Spleen (tissue), 11 donors: ENCODE results near the gene PCNX1. TPM values are rescaled to one million over a fixed set of nuclear protein-coding genes. Genes with fewer than 3 reads are reported as not detected.

Experiments
- DNase-seq: peaks from one replicate; pipeline ENCODE4 v3.0.0-alpha.2; 2020
- H3K27ac ChIP-seq, 8 donors: fragments of 200-600 bp; sonication (generic) in 7 of 8; 1 replicate in 4 of 8; 2 replicates in 4 of 8; pipeline versions ENCODE4 v1.5.0 to v1.8.0; 2016 to 2021; ENCODE audit warnings: inconsistent platforms in 4 of 8, mild to moderate bottlenecking in 4 of 8, moderate library complexity in 1 of 8
- H3K27me3 ChIP-seq, 7 donors: fragments of 200-600 bp; sonication (generic) in 6 of 7; replicated peaks in 1 of 7; 1 replicate in 4 of 7; 2 replicates in 3 of 7; pipeline versions ENCODE4 v1.5.0 to v1.8.0; 2016 to 2021; ENCODE audit warnings: inconsistent platforms in 3 of 7, mild to moderate bottlenecking in 1 of 7
- H3K36me3 ChIP-seq, 6 donors: fragments of 200-600 bp; sonication (generic) in 5 of 6; 1 replicate in 4 of 6; 2 replicates in 2 of 6; pipeline versions ENCODE4 v1.5.0 to v1.8.0; 2016 to 2021; ENCODE audit warnings: inconsistent platforms in 2 of 6
- H3K4me1 ChIP-seq, 6 donors: fragments of 200-600 bp; sonication (generic) in 5 of 6; 1 replicate in 3 of 6; 2 replicates in 3 of 6; pipeline versions ENCODE4 v1.5.0 to v1.8.0; 2016 to 2021; ENCODE audit warnings: inconsistent platforms in 3 of 6
- H3K4me3 ChIP-seq, 8 donors: fragments of 200-600 bp; sonication (generic) in 7 of 8; 1 replicate in 4 of 8; 2 replicates in 4 of 8; pipeline versions ENCODE4 v1.5.0 to v1.8.0; 2016 to 2021; ENCODE audit warnings: inconsistent platforms in 4 of 8, mild to moderate bottlenecking in 4 of 8, moderate library complexity in 2 of 8
- H3K9me3 ChIP-seq, 8 donors: fragments of 200-600 bp; sonication (generic) in 7 of 8; 1 replicate in 4 of 8; 2 replicates in 4 of 8; pipeline versions ENCODE4 v1.5.0 to v1.8.0; 2016 to 2021; ENCODE audit warnings: inconsistent platforms in 4 of 8
- CTCF ChIP-seq, 11 experiments: fragments of 200-600 bp in 7 of 11; fragments of 450-650 bp in 4 of 11; sonication (generic) in 4 of 11; IDR thresholded peaks in 8 of 11; conservative IDR thresholded peaks in 3 of 11; 1 replicate in 7 of 11; 2 replicates in 4 of 11; pipeline versions ENCODE4 v1.4.0 to v1.8.0; 2016 to 2021; ENCODE audit warnings: antibody characterized with exemption in 11 of 11, inconsistent platforms in 4 of 11, mild to moderate bottlenecking in 1 of 11
- POLR2A ChIP-seq, 3 donors: fragments of 450-650 bp; IDR thresholded peaks; one replicate each; pipeline ENCODE4 v1.5.1; 2017; ENCODE audit warnings: antibody characterized with exemption in 3 of 3, mild to moderate bottlenecking in 1 of 3
- POLR2AphosphoS5 ChIP-seq, 3 donors: sonication (generic); formaldehyde crosslinking; IDR thresholded peaks; one replicate each; pipeline ENCODE4 v1.5.1; 2017; ENCODE audit warnings: antibody characterized with exemption in 3 of 3
- WGBS, 5 donors: extraction: QIAGEN DNeasy Blood & Tissue Kit in 3 of 5; methylation state at CpG; one replicate each; pipeline versions ENCODE4 v1.1.5 to v1.1.7; 2013 to 2018; 5-methylcytosine and 5-hydroxymethylcytosine counted together
- intact Hi-C: fragments of 100-400 bp; cut with DNase I; formaldehyde crosslinking; loops from one replicate; pipeline ENCODE4 v1.15.0; 2023; ENCODE audit warnings: low total_unique reads
- polyA plus RNA-seq, 3 donors: library from polyadenylated mRNA; stranded (reverse); fragments of 200-250 nt; gene quantifications; one replicate each; pipeline ENCODE4 v1.2.1, GENCODE V29; 2013
- total RNA-seq, 7 donors: library from RNA; depleted of rRNA in 3 of 7; stranded (reverse); fragments of >200 nt in 3 of 7; fragmentation: NEBNext Ultra II Directional in 4 of 7; extraction: Animal tissue kit (Norgen Biotek cat#: 25700) in 4 of 7; gene quantifications; one replicate each; pipeline versions ENCODE4 v1.1.0 to v1.2.1, GENCODE V29; 2016 to 2021
- donor health status: healthy with polysubstance abuse.
- donor health status: DM: no; HTN: no; CAD: no; lungs with moderate emphysema.
- donor health status: DM: no; HTN: no; CAD: no.
- donor health status: Bipolar disorder and iron deficiency.
- donor health status: healthy.
- donor health status: DM: no; HTN: no; CAD: no.
- donor health status: DM: yes; HTN: yes; CAD: no.

The PCNX1 gene
- total and polyA plus RNA-seq, 10 donors: 4.0 to 149 (median 100) TPM

DNA sequence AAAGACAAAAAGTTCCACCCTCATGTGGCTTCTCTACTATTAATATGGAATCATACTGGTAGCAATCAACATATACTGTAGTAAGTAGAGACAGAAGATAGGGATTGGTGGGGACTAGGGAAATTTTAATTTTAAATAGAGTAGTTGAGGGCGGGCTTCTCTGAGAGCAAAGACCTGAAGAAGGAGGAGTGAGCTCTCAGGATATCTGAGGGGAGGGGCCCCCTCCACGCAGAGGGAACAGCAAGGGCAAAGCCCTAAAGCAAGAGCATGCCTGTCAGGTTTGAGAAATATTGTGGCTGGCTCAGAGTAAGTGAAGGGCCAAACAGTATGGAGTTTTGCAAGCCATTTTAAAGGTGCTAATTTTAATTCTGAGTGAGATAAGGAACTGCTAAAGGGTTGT, 64.3 kb downstream of the PCNX1 start:
- intact Hi-C loops: loop anchor here (5.0 kb wide), 2 partner anchors 64 to 154 kb away; partner anchors contain the start of gene PCNX1
- H3K4me3 ChIP-seq: no peak overlapping the region
- no peak for DNase-seq
- H3K36me3 ChIP-seq: peaks cover 0 to 73% (median 14%) of the 10 kb centered on the region in 6 donors
- H3K27ac ChIP-seq: peak overlapping the region in 3 of 8 donors; percentile 17 to 59 (median 50)
- H3K4me1 ChIP-seq: peaks cover 0 to 52% (median 14%) of the 10 kb centered on the region in 6 donors
- H3K27me3 ChIP-seq: no peaks in the 10 kb centered on the region
- 44 to 64% (median 61%) methylated on average over 2 of the region's 2 CpGs for WGBS, 5 donors
- H3K9me3 ChIP-seq: no peaks in the 10 kb centered on the region
- TF ChIP-seq CTCF (IDR thresholded peaks at IDR 0.05 in 8 of 11, conservative IDR thresholded peaks at IDR 0.05 in 3 of 11) (no peak), POLR2AphosphoS5 (IDR thresholded peaks at IDR 0.05) (no peak), POLR2A (IDR thresholded peaks at IDR 0.05) (no peak)

GRCh38 chr14:70972107-70972976, 65.1 kb downstream of the PCNX1 start:
- intact Hi-C loops: loop anchor here (5.0 kb wide), 2 partner anchors 65 to 155 kb away; partner anchors contain the start of gene PCNX1
- Histone ChIP-seq H3K4me3 (no peak overlapping the region), H3K9me3 (no peaks in the 10 kb centered on the region), H3K36me3 (peaks cover 0 to 75% (median 21%) of the 10 kb centered on the region in 6 donors), H3K27me3 (no peaks in the 10 kb centered on the region), H3K4me1 (peaks cover 0 to 44% (median 14%) of the 10 kb centered on the region in 6 donors), H3K27ac (peak overlapping the region in 3 of 8 donors; percentile 17 to 59 (median 50))
- DNase-seq: peak; percentile 87
- WGBS, 5 donors: 53 to 61% (median 55%) methylated on average over 6 of the region's 6 CpGs
- TF ChIP-seq POLR2AphosphoS5 (IDR thresholded peaks at IDR 0.05): peak in 1 of 3 donors; percentile 34
- TF ChIP-seq CTCF (IDR thresholded peaks at IDR 0.05 in 8 of 11, conservative IDR thresholded peaks at IDR 0.05 in 3 of 11): peak; percentile 68 to 93 (median 84)
- no peak for TF ChIP-seq POLR2A (IDR thresholded peaks at IDR 0.05)

DNA sequence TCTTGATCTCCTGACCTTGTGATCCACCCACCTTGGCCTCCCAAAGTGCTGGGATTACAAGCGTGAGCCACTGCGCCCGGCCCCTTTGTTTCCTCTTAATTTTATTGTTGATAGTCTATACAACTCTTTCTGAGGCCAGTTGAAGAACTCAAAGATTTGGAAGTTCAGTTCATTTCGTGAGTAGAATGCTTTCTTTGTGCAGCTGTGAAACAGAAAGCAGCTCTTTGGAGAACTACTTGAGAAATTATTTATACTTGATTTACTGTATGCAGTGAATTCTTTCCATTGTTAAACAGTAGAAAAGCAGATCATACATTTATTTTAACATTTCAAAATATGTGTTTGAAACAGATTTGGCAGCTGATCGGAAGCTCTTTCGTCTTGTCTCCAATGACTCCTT, 69.3 kb downstream of the PCNX1 start:
- intact Hi-C loops: no loop called here

More for the DNA sequence above, 69.3 kb downstream of the PCNX1 start:
- no peak overlapping the region for H3K4me3 ChIP-seq
- no peaks in the 10 kb centered on the region for H3K27me3 ChIP-seq
- no peak for DNase-seq
- no peak overlapping the region for H3K27ac ChIP-seq
- H3K4me1 ChIP-seq: peaks cover 6 to 59% (median 33%) of the 10 kb centered on the region in 6 donors
- 88 to 96% (median 90%) methylated on average over 6 of the region's 6 CpGs for WGBS, 5 donors
- H3K36me3 ChIP-seq: peaks cover 0 to 60% (median 26%) of the 10 kb centered on the region in 6 donors
- H3K9me3 ChIP-seq: no peaks in the 10 kb centered on the region
- TF ChIP-seq POLR2A (IDR thresholded peaks at IDR 0.05) (no peak), CTCF (IDR thresholded peaks at IDR 0.05 in 8 of 11, conservative IDR thresholded peaks at IDR 0.05 in 3 of 11) (no peak), POLR2AphosphoS5 (IDR thresholded peaks at IDR 0.05) (no peak)
